ENCODE data around the gene SHF. TPM values are rescaled to one million over a fixed set of nuclear protein-coding genes. Genes with fewer than 3 reads are reported as not detected.

SHF gene
- total RNA-seq, 4 donors from 2014 or later, result 6.0 to 19.4 (median 13.0) TPM

- no peak for DNase-seq (ENCODE audit: low spot score in 2 of 2)
- no peak overlapping the region for H3K4me3 ChIP-seq (ENCODE audit: low read depth, poor library complexity, severe bottlenecking)
- intact Hi-C loops (cut with DNase I; ENCODE audit: low total_unique reads), result no loop called here
- WGBS, 2 donors, result 69 to 79% methylated on average over 7 of the region's 7 CpGs
- TF ChIP-seq CTCF (IDR thresholded peaks at IDR 0.05) (no peak), POLR2A (IDR thresholded peaks at IDR 0.05) (no peak)
Observed at GRCh38 chr15:45156744-45157455, 30.9 kb downstream of the SHF start.

GRCh38 chr15:45155739-45156138 is 32.0 kb downstream of the SHF start:
- 85 to 95% methylated on average over 8 of the region's 8 CpGs for WGBS, 2 donors
- intact Hi-C loops (cut with DNase I; ENCODE audit: low total_unique reads), result no loop called here
- TF ChIP-seq CTCF (IDR thresholded peaks at IDR 0.05), result no peak
- no peak for TF ChIP-seq POLR2A (IDR thresholded peaks at IDR 0.05)
- H3K4me3 ChIP-seq (ENCODE audit: low read depth, poor library complexity, severe bottlenecking), result no peak overlapping the region
- DNase-seq (ENCODE audit: low spot score in 2 of 2), result no peak

GRCh38 chr15:45151998-45152828 is 35.6 kb downstream of the SHF start:
- no peak for TF ChIP-seq POLR2A (IDR thresholded peaks at IDR 0.05)
- TF ChIP-seq CTCF (IDR thresholded peaks at IDR 0.05), result no peak
- intact Hi-C loops (cut with DNase I; ENCODE audit: low total_unique reads), result no loop called here
- no peak overlapping the region for H3K4me3 ChIP-seq (ENCODE audit: low read depth, poor library complexity, severe bottlenecking)
- no peak for DNase-seq (ENCODE audit: low spot score in 2 of 2)
- 93 to 96% methylated on average over 36 of the region's 36 CpGs for WGBS, 2 donors

GRCh38 chr15:45150997-45151396 is 36.8 kb downstream of the SHF start:
- no peak for DNase-seq (ENCODE audit: low spot score in 2 of 2)
- intact Hi-C loops (cut with DNase I; ENCODE audit: low total_unique reads), result no loop called here
- 91 to 97% methylated on average over 6 of the region's 6 CpGs for WGBS, 2 donors
- no peak for TF ChIP-seq POLR2A (IDR thresholded peaks at IDR 0.05)
- TF ChIP-seq CTCF (IDR thresholded peaks at IDR 0.05), result no peak
- H3K4me3 ChIP-seq (ENCODE audit: low read depth, poor library complexity, severe bottlenecking), result no peak overlapping the region

- TF ChIP-seq CTCF (IDR thresholded peaks at IDR 0.05) (no peak), POLR2A (IDR thresholded peaks at IDR 0.05) (no peak)
- DNase-seq (ENCODE audit: low spot score in 2 of 2), result no peak
- no peak overlapping the region for H3K4me3 ChIP-seq (ENCODE audit: low read depth, poor library complexity, severe bottlenecking)
- WGBS, 2 donors, result 78 to 93% methylated on average over 2 to 6 of the region's 6 CpGs
- intact Hi-C loops (cut with DNase I; ENCODE audit: low total_unique reads), result no loop called here
Observed at GRCh38 chr15:45150481-45150880, 37.3 kb downstream of the SHF start.
